ENCODE data around the gene SLC2A8.

The SLC2A8 gene

DNA sequence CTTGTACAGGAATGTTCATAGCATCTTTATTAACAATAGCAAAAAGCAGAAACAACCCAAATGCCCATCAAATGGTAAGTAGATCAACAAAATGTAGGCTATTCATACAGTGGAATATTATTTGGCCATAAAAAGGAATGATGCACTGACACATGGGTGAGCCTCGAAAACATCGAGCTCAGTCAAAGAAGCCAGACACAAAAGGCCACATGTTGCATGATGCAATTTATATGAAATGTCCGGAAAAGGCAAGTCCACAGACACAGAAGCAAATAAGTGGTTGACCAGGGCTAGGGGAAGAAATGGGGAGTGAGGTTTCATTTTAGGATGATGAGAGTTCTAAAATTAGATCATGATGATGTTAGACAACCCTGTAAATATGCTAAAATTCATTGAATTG, 16.5 kb upstream of the SLC2A8 start:
- no peak overlapping the region for H3K4me3 ChIP-seq (ENCODE audit: low read length)
- TF ChIP-seq, protein P1, sequence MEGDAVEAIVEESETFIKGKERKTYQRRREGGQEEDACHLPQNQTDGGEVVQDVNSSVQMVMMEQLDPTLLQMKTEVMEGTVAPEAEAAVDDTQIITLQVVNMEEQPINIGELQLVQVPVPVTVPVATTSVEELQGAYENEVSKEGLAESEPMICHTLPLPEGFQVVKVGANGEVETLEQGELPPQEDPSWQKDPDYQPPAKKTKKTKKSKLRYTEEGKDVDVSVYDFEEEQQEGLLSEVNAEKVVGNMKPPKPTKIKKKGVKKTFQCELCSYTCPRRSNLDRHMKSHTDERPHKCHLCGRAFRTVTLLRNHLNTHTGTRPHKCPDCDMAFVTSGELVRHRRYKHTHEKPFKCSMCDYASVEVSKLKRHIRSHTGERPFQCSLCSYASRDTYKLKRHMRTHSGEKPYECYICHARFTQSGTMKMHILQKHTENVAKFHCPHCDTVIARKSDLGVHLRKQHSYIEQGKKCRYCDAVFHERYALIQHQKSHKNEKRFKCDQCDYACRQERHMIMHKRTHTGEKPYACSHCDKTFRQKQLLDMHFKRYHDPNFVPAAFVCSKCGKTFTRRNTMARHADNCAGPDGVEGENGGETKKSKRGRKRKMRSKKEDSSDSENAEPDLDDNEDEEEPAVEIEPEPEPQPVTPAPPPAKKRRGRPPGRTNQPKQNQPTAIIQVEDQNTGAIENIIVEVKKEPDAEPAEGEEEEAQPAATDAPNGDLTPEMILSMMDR (IDR thresholded peaks at IDR 0.05; ENCODE audit: insufficient read depth, low read depth, low read length, missing control alignments): no peak
- DNase-seq (ENCODE audit: low read depth): no peak

DNA sequence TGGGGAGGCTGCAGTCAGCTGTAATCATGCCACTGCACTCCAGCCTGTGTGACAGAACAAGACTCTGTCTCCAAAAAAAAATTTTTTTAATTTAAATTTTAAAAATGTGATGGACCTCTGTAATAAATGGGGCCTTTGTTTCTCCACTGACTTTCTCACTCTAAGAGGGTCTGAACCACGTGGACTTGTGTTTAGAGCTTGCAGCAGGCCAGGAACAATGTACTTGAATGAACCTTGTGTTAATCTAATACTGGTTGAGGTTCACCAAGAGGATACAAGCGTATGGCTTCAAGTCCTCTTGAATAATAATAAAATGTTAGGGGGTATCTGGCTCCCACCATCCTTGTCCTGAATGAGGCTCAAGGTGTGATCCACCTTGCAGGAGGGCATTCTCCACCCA, 14.4 kb upstream of the SLC2A8 start:
- no peak for DNase-seq (ENCODE audit: low read depth)
- no peak overlapping the region for H3K4me3 ChIP-seq (ENCODE audit: low read length)
- TF ChIP-seq, protein P1 (IDR thresholded peaks at IDR 0.05; ENCODE audit: insufficient read depth, low read depth, low read length, missing control alignments): no peak

DNA sequence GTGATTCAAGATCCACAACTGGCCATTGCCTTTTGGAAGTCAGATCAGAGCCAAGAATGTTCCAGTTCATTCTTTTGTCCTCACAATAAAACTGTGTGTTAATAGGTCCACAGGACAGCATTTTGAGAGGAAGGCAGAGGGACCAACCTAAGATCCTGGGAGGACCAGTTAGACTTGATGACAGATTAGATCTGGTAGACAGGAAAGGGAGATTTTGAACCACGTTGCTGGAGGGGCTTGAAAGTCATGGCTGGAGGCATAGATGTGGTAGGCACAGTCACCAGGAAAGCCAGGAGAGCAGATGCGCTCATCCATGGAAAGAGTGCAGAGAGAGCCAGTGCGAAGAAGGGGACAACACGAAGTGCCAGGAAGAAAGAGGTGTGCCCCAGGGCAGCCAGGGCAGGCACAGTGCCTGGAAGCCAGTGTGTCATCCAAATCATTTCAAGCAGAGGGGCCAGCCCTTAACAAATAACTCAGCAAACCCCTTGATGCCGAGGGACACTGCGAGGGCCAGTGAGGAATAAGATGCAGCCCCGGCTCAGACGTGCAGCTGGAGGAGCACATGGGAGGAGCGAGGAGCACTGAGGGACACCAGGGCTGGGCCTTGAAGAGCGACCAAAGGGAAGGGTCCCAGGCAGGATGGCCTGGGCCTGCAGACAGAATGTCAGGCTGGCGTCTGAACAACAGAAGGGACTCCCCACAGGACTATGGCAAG, 12.8 kb upstream of the SLC2A8 start:
- H3K4me3 ChIP-seq (ENCODE audit: low read length): no peak overlapping the region
- TF ChIP-seq, protein P1 (IDR thresholded peaks at IDR 0.05; ENCODE audit: insufficient read depth, low read depth, low read length, missing control alignments): no peak
- no peak for DNase-seq (ENCODE audit: low read depth)

DNA sequence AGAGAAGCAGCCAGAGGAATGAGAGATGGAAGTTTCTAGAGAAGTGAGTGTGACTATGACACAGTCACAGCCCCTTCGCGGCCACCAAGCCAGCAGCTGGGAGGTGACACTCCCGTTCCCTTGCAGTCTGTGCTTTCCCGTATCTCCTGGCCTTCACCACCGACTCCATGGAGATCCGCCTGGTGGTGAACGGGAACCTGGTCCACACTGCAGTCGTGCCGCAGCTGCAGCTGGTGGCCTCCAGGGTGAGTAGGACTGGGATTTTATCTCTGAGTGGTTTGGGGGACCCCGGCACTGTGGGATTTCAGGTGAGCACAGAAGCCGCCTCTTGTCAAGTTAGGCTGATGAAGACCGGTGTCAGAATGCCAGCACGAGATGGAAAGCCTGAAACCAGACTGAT, 12.1 kb upstream of the SLC2A8 start:
- H3K4me3 ChIP-seq (ENCODE audit: low read length): no peak overlapping the region
- TF ChIP-seq, protein P1 (IDR thresholded peaks at IDR 0.05; ENCODE audit: insufficient read depth, low read depth, low read length, missing control alignments): no peak
- DNase-seq (ENCODE audit: low read depth): no peak

DNA sequence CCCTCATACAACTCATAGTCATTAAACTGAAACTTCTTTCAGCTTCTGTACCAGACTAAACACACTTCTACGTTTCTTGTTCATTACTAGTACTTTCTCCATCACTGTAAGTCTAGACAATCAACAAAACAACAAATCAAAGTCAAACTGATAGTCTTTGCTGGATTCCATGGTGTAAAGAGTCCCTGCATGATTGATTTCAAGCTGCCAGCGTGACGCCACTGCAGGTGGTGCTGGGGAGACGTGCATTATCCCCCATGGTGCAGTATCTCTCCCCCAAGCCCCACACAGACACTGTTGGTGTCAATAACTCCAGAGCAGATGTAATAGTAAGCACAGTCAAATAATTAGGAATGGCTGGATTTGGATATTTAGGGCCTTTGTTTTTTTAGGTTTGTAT, 10.7 kb upstream of the SLC2A8 start:
- H3K4me3 ChIP-seq (ENCODE audit: low read length): no peak overlapping the region
- no peak for DNase-seq (ENCODE audit: low read depth)
- TF ChIP-seq, protein P1 (IDR thresholded peaks at IDR 0.05; ENCODE audit: insufficient read depth, low read depth, low read length, missing control alignments): no peak

DNA sequence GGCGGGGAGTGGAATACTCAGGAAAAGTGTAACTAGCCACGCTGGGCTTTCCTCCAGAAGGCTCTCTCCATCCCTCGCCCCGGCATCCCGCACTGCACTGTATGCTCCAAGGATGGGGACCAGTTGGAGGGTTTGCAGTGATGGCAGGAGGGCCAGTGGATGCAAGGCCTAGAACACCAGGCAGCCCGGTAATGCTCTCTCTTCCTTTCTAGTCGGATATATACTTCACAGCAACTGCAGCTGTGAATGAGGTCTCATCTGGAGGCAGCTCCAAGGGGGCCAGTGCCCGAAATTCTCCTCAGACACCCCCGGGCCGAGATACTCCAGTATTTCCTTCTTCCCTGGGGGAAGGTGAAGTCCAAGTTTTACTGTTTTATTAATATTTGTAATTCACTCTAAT, 10.0 kb upstream of the SLC2A8 start:
- TF ChIP-seq, protein P1 (IDR thresholded peaks at IDR 0.05; ENCODE audit: insufficient read depth, low read depth, low read length, missing control alignments): no peak
- DNase-seq (ENCODE audit: low read depth): no peak

More for the DNA sequence above, 10.0 kb upstream of the SLC2A8 start:
- H3K4me3 ChIP-seq (ENCODE audit: low read length): no peak overlapping the region
